Tibial artery (tissue), 4 donors: ENCODE results near the gene TP53RK.

ENCODE experiments used
- DNase-seq, 2 donors: peaks; one replicate each; pipeline ENCODE4 v3.0.0-alpha.2; 2019
- H3K27ac ChIP-seq, 2 donors: fragments of 200-600 bp; sonication (generic) in 1 of 2; 1 replicate in 1 of 2; 2 replicates in 1 of 2; pipeline ENCODE4 v1.5.1; 2018 to 2019; ENCODE audit warnings: mild to moderate bottlenecking in 1 of 2
- H3K27me3 ChIP-seq, 2 donors: fragments of 200-600 bp; sonication (generic) in 1 of 2; one replicate each; pipeline versions ENCODE4 v1.5.1 to v1.6.0; 2016 to 2019
- H3K36me3 ChIP-seq, 3 donors: fragments of 200-600 bp; sonication (generic) in 2 of 3; one replicate each; pipeline ENCODE4 v1.5.1; 2016 to 2019; ENCODE audit warnings: mild to moderate bottlenecking in 2 of 3
- H3K4me1 ChIP-seq, 4 donors: fragments of 200-600 bp; sonication (generic) in 2 of 4; 1 replicate in 3 of 4; 2 replicates in 1 of 4; pipeline ENCODE4 v1.5.1; 2016 to 2019
- H3K4me3 ChIP-seq, 2 donors: fragments of 200-600 bp; sonication (generic) in 1 of 2; 1 replicate in 1 of 2; 2 replicates in 1 of 2; pipeline ENCODE4 v1.5.1; 2018 to 2019; ENCODE audit warnings: mild to moderate bottlenecking in 2 of 2
- H3K9me3 ChIP-seq, 3 donors: fragments of 200-600 bp; sonication (generic) in 1 of 3; one replicate each; pipeline ENCODE4 v1.5.1; 2016 to 2019
- CTCF ChIP-seq, 2 experiments: fragments of 200-600 bp in 1 of 2; fragments of 450-650 bp in 1 of 2; IDR thresholded peaks; one replicate each; pipeline ENCODE4 v1.5.1; 2017 to 2019; ENCODE audit warnings: antibody characterized with exemption in 2 of 2, mild to moderate bottlenecking in 1 of 2, moderate library complexity in 1 of 2
- intact Hi-C: fragments of 100-400 bp; cut with DNase I; formaldehyde crosslinking; loops from one replicate; pipeline ENCODE4 v1.15.0; 2023; ENCODE audit warnings: low total_unique reads

The TP53RK gene

GRCh38 chr20:46688151-46689081, 828 bp downstream of the TP53RK start:
- Histone ChIP-seq H3K4me1 (peaks cover 0 to 43% (median 23%) of the 10 kb centered on the region in 4 donors), H3K27me3 (no peaks in the 10 kb centered on the region), H3K36me3 (peaks cover 5 to 15% (median 11%) of the 10 kb centered on the region in 3 donors), H3K27ac (peak overlapping the region; percentile 89 to 94), H3K9me3 (no peaks in the 10 kb centered on the region), H3K4me3 (peak overlapping the region; percentile 76 to 92)
- intact Hi-C loops, result loop anchor here (10.0 kb wide), 1 partner anchor 554 kb away; no protein-coding TSS in a partner anchor
- DNase-seq, result peak in 1 of 2 donors; percentile 38
- TF ChIP-seq CTCF (IDR thresholded peaks at IDR 0.05), result no peak

GRCh38 chr20:46683939-46684750, 5.1 kb downstream of the TP53RK start:
- Histone ChIP-seq H3K27ac (peak overlapping the region; percentile 25 to 47), H3K4me3 (peak overlapping the region; percentile 36 to 43), H3K4me1 (peaks cover 0 to 49% (median 26%) of the 10 kb centered on the region in 4 donors), H3K9me3 (no peaks in the 10 kb centered on the region), H3K36me3 (peaks cover 5 to 21% (median 15%) of the 10 kb centered on the region in 3 donors), H3K27me3 (no peaks in the 10 kb centered on the region)
- peak; percentile 44 to 70 for DNase-seq
- TF ChIP-seq CTCF (IDR thresholded peaks at IDR 0.05), result no peak
- intact Hi-C loops, result loop anchor here (10.0 kb wide), 1 partner anchor 549 kb away; no protein-coding TSS in a partner anchor

DNA sequence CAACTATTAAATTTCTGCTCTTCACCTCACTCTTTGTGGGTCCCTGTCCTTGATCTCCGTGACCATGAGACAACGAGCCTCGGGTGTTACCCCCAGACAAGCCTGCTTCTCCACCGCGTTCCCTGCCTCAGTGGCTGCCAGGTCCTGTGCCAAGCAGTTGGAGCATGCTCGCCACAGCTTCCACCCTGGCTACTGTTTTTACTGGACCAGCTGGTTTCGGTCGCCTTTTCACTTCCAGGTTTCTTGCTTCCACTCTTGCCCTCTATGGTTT, 5.6 kb downstream of the TP53RK start:
- Histone ChIP-seq H3K4me3 (peak overlapping the region; percentile 36 to 43), H3K36me3 (peaks cover 5 to 21% (median 15%) of the 10 kb centered on the region in 3 donors), H3K27ac (peak overlapping the region; percentile 25 to 47), H3K27me3 (no peaks in the 10 kb centered on the region), H3K9me3 (no peaks in the 10 kb centered on the region), H3K4me1 (peaks cover 0 to 48% (median 26%) of the 10 kb centered on the region in 4 donors)
- intact Hi-C loops, result loop anchor here (10.0 kb wide), 1 partner anchor 549 kb away; no protein-coding TSS in a partner anchor
- TF ChIP-seq CTCF (IDR thresholded peaks at IDR 0.05), result no peak
- DNase-seq, result no peak

DNA sequence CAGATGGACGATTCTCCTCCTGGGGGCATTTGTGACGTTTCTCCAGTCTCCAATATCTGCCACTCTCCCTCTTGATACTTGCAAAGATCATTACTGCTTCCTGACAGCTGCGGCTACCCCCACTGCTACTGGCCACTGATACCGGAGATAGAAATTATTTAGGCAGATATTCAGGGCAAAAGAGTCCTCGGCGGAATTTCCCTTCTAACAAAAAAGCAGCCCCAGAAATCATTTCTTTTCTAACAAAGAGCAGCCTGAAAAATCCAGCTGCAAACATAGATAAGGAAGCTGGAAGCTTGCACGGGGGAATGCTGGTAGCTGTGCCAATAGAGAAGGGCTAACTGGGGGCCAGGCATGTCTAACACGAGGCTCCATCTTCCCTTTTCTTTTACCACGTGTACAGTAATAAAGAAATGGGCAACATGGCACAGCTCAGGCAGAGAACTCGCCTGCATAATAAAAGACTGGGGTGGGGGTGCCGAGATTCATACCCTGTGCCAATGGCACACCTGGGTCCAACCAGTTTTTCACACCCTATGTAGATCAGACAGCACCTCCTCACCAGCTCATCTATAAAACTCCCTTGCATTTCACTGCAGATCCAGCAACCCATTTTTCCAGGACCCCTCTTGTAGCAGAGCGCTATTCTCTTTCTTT, 6.1 kb downstream of the TP53RK start:
- no peak for TF ChIP-seq CTCF (IDR thresholded peaks at IDR 0.05)
- H3K4me3 ChIP-seq, result peak overlapping the region; percentile 36 to 43
- peaks cover 0 to 44% (median 23%) of the 10 kb centered on the region in 4 donors for H3K4me1 ChIP-seq
- H3K9me3 ChIP-seq, result no peaks in the 10 kb centered on the region
- peaks cover 5 to 21% (median 15%) of the 10 kb centered on the region in 3 donors for H3K36me3 ChIP-seq
- no peak for DNase-seq
- no peaks in the 10 kb centered on the region for H3K27me3 ChIP-seq
- H3K27ac ChIP-seq, result peak overlapping the region in 1 of 2 donors; percentile 25
- intact Hi-C loops, result loop anchor here (10.0 kb wide), 1 partner anchor 548 kb away; no protein-coding TSS in a partner anchor
